K562 (cell line): ENCODE data around the gene ZNF428. TPM values are rescaled to one million over a fixed set of nuclear protein-coding genes. Genes with fewer than 3 reads are reported as not detected.

ENCODE experiments used
- E2F8 ChIP-seq: fragments of 450-650 bp; IDR thresholded peaks from 2 replicates; pipeline ENCODE4 v1.7.1; 2018; ENCODE audit warnings: mild to moderate bottlenecking, low read depth; ENCODE audit not compliant: partially characterized antibody
- ESRRA ChIP-seq: fragments of 450-650 bp; IDR thresholded peaks from 2 replicates; pipeline ENCODE4 v1.6.1; 2014; ENCODE audit warnings: low read depth, mild to moderate bottlenecking, moderate library complexity, borderline replicate concordance
- NKRF ChIP-seq: fragments of 450-650 bp; IDR thresholded peaks from 2 replicates; pipeline ENCODE4 v1.6.1; 2016; ENCODE audit warnings: borderline replicate concordance
- SPI1 ChIP-seq: IDR thresholded peaks from 2 replicates; pipeline ENCODE4 v1.6.1; 2011; ENCODE audit warnings: low read depth, low read length, control low read depth, borderline replicate concordance
- UBTF ChIP-seq, 2 experiments: IDR thresholded peaks; 2 replicates each; pipeline ENCODE4 v1.6.1; 2012; ENCODE audit warnings: improper control_type of control experiment in 2 of 2, low read depth in 2 of 2, low read length in 2 of 2, borderline replicate concordance in 1 of 2
- polyA plus RNA-seq, 8 experiments: library from polyadenylated mRNA; depleted of rRNA in 4 of 8; stranded (reverse) in 5 of 8; unstranded in 3 of 8; fragments of >200 nt; fragmentation: Nextera tagmentation in 2 of 8; fragmentation: Illumina TruSeq in 1 of 8; extraction: Ambion mirVana in 2 of 8; extraction: Trizol in 1 of 8; gene quantifications; 2 replicates each; pipeline versions ENCODE4 v1.2.1 to v1.2.3, GENCODE V29; 2011 to 2014; ENCODE audit warnings: inconsistent platforms in 1 of 8, missing spikeins in 1 of 8
- total RNA-seq, 7 experiments: library from RNA; depleted of rRNA in 6 of 7; stranded (reverse); fragments of >200 nt in 6 of 7; fragmentation: Illumina TruSeq in 2 of 7; extraction: Trizol in 2 of 7; gene quantifications; 2 replicates each; pipeline versions ENCODE4 v1.2.1 to v1.2.3, GENCODE V29; 2011 to 2021; ENCODE audit warnings: low replicate concordance in 1 of 7

The ZNF428 gene
- total and polyA plus RNA-seq, 9 of the 15 experiments (the other 6 are each of a cell fraction or from before 2014, with no cell fraction given): 0.15 to 85.7 (median 15.9) TPM

DNA sequence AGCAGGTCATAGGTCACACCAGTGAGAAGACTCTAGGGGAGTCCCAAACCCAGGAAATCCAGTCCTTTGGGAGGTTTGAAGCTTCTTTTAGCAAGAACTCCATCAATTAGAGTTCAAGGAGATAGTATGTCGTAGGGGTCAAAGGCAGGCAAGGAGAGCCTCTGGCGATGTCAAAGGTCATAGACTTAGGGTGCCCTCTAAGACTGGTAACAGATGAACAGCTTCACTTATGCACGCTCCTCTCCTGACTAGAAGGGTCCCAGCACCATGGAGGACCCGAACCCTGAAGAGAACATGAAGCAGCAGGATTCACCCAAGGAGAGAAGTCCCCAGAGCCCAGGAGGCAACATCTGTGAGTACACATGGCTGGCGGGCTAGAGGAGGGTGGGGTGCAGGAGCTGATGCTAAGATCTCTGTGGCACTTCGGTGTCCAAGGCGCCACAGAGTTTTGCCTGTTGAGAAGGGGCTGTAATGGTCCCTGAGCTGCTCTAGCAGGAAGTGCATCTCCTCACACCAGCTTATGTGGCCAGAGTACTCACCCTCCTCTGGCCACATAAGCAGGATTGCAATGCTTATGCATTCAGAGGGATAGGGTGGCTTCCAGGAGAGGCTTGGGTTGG is 22.5 kb downstream of the ZNF428 start (continued):
- TF ChIP-seq E2F8: peak; percentile 1
- peak; percentile 8; the same call in 1 of the 2 replicates for TF ChIP-seq ESRRA
- no peak for TF ChIP-seq UBTF (IDR thresholded peaks at IDR 0.05; ENCODE audit: borderline replicate concordance in 1 of 2, low read depth in 2 of 2, low read length in 2 of 2)
- TF ChIP-seq NKRF: peak; percentile 7; the same call in 1 of the 2 replicates
- no peak for TF ChIP-seq SPI1
